Mesothelial cell of epicardium (in vitro differentiated cells): Measurements from ENCODE around the gene IL12RB2. TPM values are rescaled to one million over a fixed set of nuclear protein-coding genes. Genes with fewer than 3 reads are reported as not detected.
A peak's percentile ranks its signal among the peaks of the same experiment; 100 is the strongest.
"Not testable (repeated sequence)": the region's sequence is repeated elsewhere in the genome, so short reads cannot be mapped to it uniquely, and the experiment has no call there.

Experiments used
- DNase-seq, 2 experiments: peaks; one replicate each; pipeline ENCODE4 v3.0.0; 2021; ENCODE audit warnings: low spot score in 2 of 2; ENCODE audit not compliant: unreplicated experiment in 2 of 2
- H3K27ac Mint-ChIP-seq: 2 replicates; pipeline ENCODE4 v1.8.0; 2021; ENCODE audit warnings: mixed read lengths
- H3K27me3 Mint-ChIP-seq: 2 replicates; pipeline ENCODE4 v1.8.0; 2021; ENCODE audit warnings: low read depth, mixed read lengths
- H3K36me3 Mint-ChIP-seq: 2 replicates; pipeline ENCODE4 v1.8.0; 2021; ENCODE audit warnings: mixed read lengths
- H3K4me1 Mint-ChIP-seq: 2 replicates; pipeline ENCODE4 v1.8.0; 2021; ENCODE audit warnings: mixed read lengths
- H3K4me3 Mint-ChIP-seq: 2 replicates; pipeline ENCODE4 v1.8.0; 2021; ENCODE audit warnings: mild to moderate bottlenecking, moderate library complexity, mixed read lengths
- H3K9me3 Mint-ChIP-seq: 2 replicates; pipeline ENCODE4 v1.8.0; 2021; ENCODE audit warnings: mixed read lengths
- CTCF ChIP-seq: fragments of 200-600 bp; sonication (generic); IDR thresholded peaks from one replicate; pipeline ENCODE4 v1.5.0; 2021; ENCODE audit warnings: antibody characterized with exemption; ENCODE audit not compliant: unreplicated experiment
- total RNA-seq: library from RNA; stranded (reverse); gene quantifications from 3 replicates; pipeline ENCODE4 v1.2.1, GENCODE V29; 2021

IL12RB2 gene
- total RNA-seq, 1 donor from 2014 or later: 0.34 TPM

GRCh38 chr1:67440339-67440738 is 132.7 kb downstream of the IL12RB2 start:
- H3K27ac Mint-ChIP-seq: peak overlapping the region; percentile 91
- H3K27me3 Mint-ChIP-seq: no peaks in the 10 kb centered on the region
- H3K4me1 Mint-ChIP-seq: peaks cover 44% of the 10 kb centered on the region
- no peak overlapping the region for H3K4me3 Mint-ChIP-seq
- no peak for TF ChIP-seq CTCF
- no peak for DNase-seq
- H3K36me3 Mint-ChIP-seq: no peaks in the 10 kb centered on the region
- no peaks in the 10 kb centered on the region for H3K9me3 Mint-ChIP-seq

GRCh38 chr1:67441183-67441582 is 133.5 kb downstream of the IL12RB2 start:
- no peaks in the 10 kb centered on the region for H3K36me3 Mint-ChIP-seq
- DNase-seq: peak; percentile 41 to 66
- H3K4me3 Mint-ChIP-seq: no peak overlapping the region
- H3K27me3 Mint-ChIP-seq: no peaks in the 10 kb centered on the region
- H3K4me1 Mint-ChIP-seq: peaks cover 44% of the 10 kb centered on the region
- TF ChIP-seq CTCF: no peak
- H3K9me3 Mint-ChIP-seq: no peaks in the 10 kb centered on the region
- H3K27ac Mint-ChIP-seq: peak overlapping the region; percentile 91

GRCh38 chr1:67441739-67442281 is 134.1 kb downstream of the IL12RB2 start:
- Mint-ChIP-seq H3K27ac (peak overlapping the region; percentile 91), H3K27me3 (no peaks in the 10 kb centered on the region), H3K9me3 (no peaks in the 10 kb centered on the region), H3K36me3 (no peaks in the 10 kb centered on the region), H3K4me1 (peaks cover 49% of the 10 kb centered on the region), H3K4me3 (no peak overlapping the region)
- TF ChIP-seq CTCF: no peak
- no peak for DNase-seq

GRCh38 chr1:67446014-67446413 is 138.3 kb downstream of the IL12RB2 start:
- peaks cover 23% of the 10 kb centered on the region for H3K4me1 Mint-ChIP-seq
- H3K4me3 Mint-ChIP-seq, H3K9me3 Mint-ChIP-seq, DNase-seq, H3K27ac Mint-ChIP-seq, H3K27me3 Mint-ChIP-seq, H3K36me3 Mint-ChIP-seq: not testable (repeated sequence)

Other genes starting within 250 kb of the IL12RB2 start
- gene C1orf141, start 172.9 kb upstream of the IL12RB2 start, total RNA-seq: 0.22 to 0.23 TPM in 2 of 3 replicates, not detected in the other
- 0.09 TPM in 1 of 3 replicates, not detected in the others for gene IL23R, start 141.4 kb upstream of the IL12RB2 start, total RNA-seq
- gene SERBP1, start 122.5 kb downstream of the IL12RB2 start, total RNA-seq: 248 to 259 TPM (median 255 TPM) in 3 replicates